Activated naive CD8-positive, alpha-beta T cell treated with anti-CD3 and anti-CD28 coated beads for 36 hours (primary cell): ENCODE results near the gene MT1B. TPM values are rescaled to one million over a fixed set of nuclear protein-coding genes. Genes with fewer than 3 reads are reported as not detected.

Experiments used
- DNase-seq: peaks from one replicate; pipeline ENCODE4 v3.0.0; 2021
- H3K27ac Mint-ChIP-seq: one replicate; pipeline ENCODE4 v1.8.0; 2022; ENCODE audit warnings: mild to moderate bottlenecking, moderate library complexity, mixed read lengths
- H3K27me3 Mint-ChIP-seq: one replicate; pipeline ENCODE4 v1.8.0; 2022; ENCODE audit warnings: mild to moderate bottlenecking, mixed read lengths
- H3K36me3 Mint-ChIP-seq: one replicate; pipeline ENCODE4 v1.8.0; 2021; ENCODE audit warnings: mild to moderate bottlenecking, mixed read lengths
- H3K4me1 Mint-ChIP-seq: one replicate; pipeline ENCODE4 v1.8.0; 2021; ENCODE audit warnings: mixed read lengths
- H3K4me3 Mint-ChIP-seq: one replicate; pipeline ENCODE4 v1.8.0; 2022; ENCODE audit warnings: mild to moderate bottlenecking, moderate library complexity, mixed read lengths
- H3K9me3 Mint-ChIP-seq: one replicate; pipeline ENCODE4 v1.8.0; 2022; ENCODE audit warnings: mixed read lengths
- total RNA-seq, 2 experiments: library from RNA; stranded (reverse); gene quantifications; one replicate each; pipeline ENCODE4 v1.2.3, GENCODE V29; 2021

MT1B gene
- total RNA-seq, result not detected

GRCh38 chr16:56651586-56651985 lies at the start of gene MT1B:
Gene MT1B (plus strand): TSS chr16:56651886. CDS start chr16:56651954, 68 bp downstream.
- no peak within 1 kb of the TSS for H3K27ac Mint-ChIP-seq
- peaks cover 16% of the 10 kb centered on the region for H3K27me3 Mint-ChIP-seq
- no peaks in the 10 kb centered on the region for H3K36me3 Mint-ChIP-seq
- H3K4me1 Mint-ChIP-seq, result no peaks in the 10 kb centered on the region
- H3K4me3 Mint-ChIP-seq, result no peak within 1 kb of the TSS
- no peak for DNase-seq
- no peaks in the 10 kb centered on the region for H3K9me3 Mint-ChIP-seq

- no peaks in the 10 kb centered on the region for H3K9me3 Mint-ChIP-seq
- peaks cover 3% of the 10 kb centered on the region for H3K36me3 Mint-ChIP-seq
Observed at GRCh38 chr16:56603589-56603988, 48.1 kb upstream of the MT1B start.

GRCh38 chr16:56604966-56605365 lies 46.7 kb upstream of the MT1B start:
- H3K4me3 Mint-ChIP-seq, result no peak overlapping the region
- no peak overlapping the region for H3K27ac Mint-ChIP-seq

More at GRCh38 chr16:56603589-56603988, 48.1 kb upstream of the MT1B start:
- H3K27me3 Mint-ChIP-seq, result peaks cover 3% of the 10 kb centered on the region
- H3K4me1 Mint-ChIP-seq, result peaks cover 26% of the 10 kb centered on the region
- H3K4me3 Mint-ChIP-seq, result no peak overlapping the region
- DNase-seq, result no peak
- H3K27ac Mint-ChIP-seq, result no peak overlapping the region

GRCh38 chr16:56605475-56605874 lies 46.2 kb upstream of the MT1B start:
- no peaks in the 10 kb centered on the region for H3K9me3 Mint-ChIP-seq
- no peak overlapping the region for H3K27ac Mint-ChIP-seq
- peaks cover 2% of the 10 kb centered on the region for H3K27me3 Mint-ChIP-seq
- peaks cover 36% of the 10 kb centered on the region for H3K4me1 Mint-ChIP-seq
- H3K36me3 Mint-ChIP-seq, result peaks cover 4% of the 10 kb centered on the region
- DNase-seq, result no peak
- H3K4me3 Mint-ChIP-seq, result no peak overlapping the region

More at GRCh38 chr16:56604966-56605365, 46.7 kb upstream of the MT1B start:
- DNase-seq, result no peak
- no peaks in the 10 kb centered on the region for H3K9me3 Mint-ChIP-seq
- H3K4me1 Mint-ChIP-seq, result peaks cover 33% of the 10 kb centered on the region
- H3K36me3 Mint-ChIP-seq, result peaks cover 4% of the 10 kb centered on the region
- H3K27me3 Mint-ChIP-seq, result peaks cover 3% of the 10 kb centered on the region

- Mint-ChIP-seq H3K4me1 (peaks cover 41% of the 10 kb centered on the region), H3K27me3 (no peaks in the 10 kb centered on the region), H3K9me3 (no peaks in the 10 kb centered on the region), H3K36me3 (peaks cover 4% of the 10 kb centered on the region), H3K4me3 (no peak overlapping the region), H3K27ac (no peak overlapping the region)
- no peak for DNase-seq
Observed at GRCh38 chr16:56606071-56606475, 45.6 kb upstream of the MT1B start.

GRCh38 chr16:56606476-56607108 lies 45.1 kb upstream of the MT1B start:
- H3K9me3 Mint-ChIP-seq, result no peaks in the 10 kb centered on the region
- peaks cover 4% of the 10 kb centered on the region for H3K36me3 Mint-ChIP-seq
- H3K4me3 Mint-ChIP-seq, result peak overlapping the region; percentile 42
- peak overlapping the region; percentile 81 for H3K27ac Mint-ChIP-seq
- peaks cover 46% of the 10 kb centered on the region for H3K4me1 Mint-ChIP-seq
- no peak for DNase-seq
- no peaks in the 10 kb centered on the region for H3K27me3 Mint-ChIP-seq

- DNase-seq, result peak; percentile 21
- peak overlapping the region; percentile 81 for H3K27ac Mint-ChIP-seq
- peak overlapping the region; percentile 42 for H3K4me3 Mint-ChIP-seq
- peaks cover 51% of the 10 kb centered on the region for H3K4me1 Mint-ChIP-seq
- H3K9me3 Mint-ChIP-seq, result no peaks in the 10 kb centered on the region
- no peaks in the 10 kb centered on the region for H3K27me3 Mint-ChIP-seq
- peaks cover 4% of the 10 kb centered on the region for H3K36me3 Mint-ChIP-seq
Observed at GRCh38 chr16:56607109-56607618, 44.5 kb upstream of the MT1B start.

GRCh38 chr16:56607675-56608042 lies 44.0 kb upstream of the MT1B start:
- peaks cover 4% of the 10 kb centered on the region for H3K36me3 Mint-ChIP-seq
- no peaks in the 10 kb centered on the region for H3K27me3 Mint-ChIP-seq
- H3K9me3 Mint-ChIP-seq, result no peaks in the 10 kb centered on the region
- no peak for DNase-seq
- H3K4me3 Mint-ChIP-seq, result peak overlapping the region; percentile 52
- peaks cover 56% of the 10 kb centered on the region for H3K4me1 Mint-ChIP-seq
- peak overlapping the region; percentile 81 for H3K27ac Mint-ChIP-seq

- Mint-ChIP-seq H3K4me3 (peak within 1 kb of the TSS; percentile 95), H3K27me3 (no peaks in the 10 kb centered on the region), H3K36me3 (peaks cover 4% of the 10 kb centered on the region), H3K27ac (peak within 1 kb of the TSS; percentile 95), H3K4me1 (peaks cover 58% of the 10 kb centered on the region), H3K9me3 (no peaks in the 10 kb centered on the region)
- DNase-seq, result peak; percentile 95
Observed at GRCh38 chr16:56608043-56608875, 43.4 kb upstream of the MT1B start, which contains the start of gene MT2A. Gene MT2A (plus strand): TSS chr16:56608584. CDS start chr16:56608656, 72 bp downstream.

GRCh38 chr16:56608876-56609462 lies 42.7 kb upstream of the MT1B start:
- H3K27ac Mint-ChIP-seq, result peak overlapping the region; percentile 95
- H3K4me1 Mint-ChIP-seq, result peaks cover 63% of the 10 kb centered on the region
- no peaks in the 10 kb centered on the region for H3K9me3 Mint-ChIP-seq
- H3K27me3 Mint-ChIP-seq, result no peaks in the 10 kb centered on the region
- peaks cover 7% of the 10 kb centered on the region for H3K36me3 Mint-ChIP-seq
- peak overlapping the region; percentile 95 for H3K4me3 Mint-ChIP-seq
- DNase-seq, result no peak

- DNase-seq, result peak; percentile 79
- Mint-ChIP-seq H3K27ac (peak overlapping the region; percentile 95), H3K36me3 (peaks cover 7% of the 10 kb centered on the region), H3K27me3 (no peaks in the 10 kb centered on the region), H3K4me3 (peak overlapping the region; percentile 95), H3K9me3 (no peaks in the 10 kb centered on the region), H3K4me1 (peaks cover 68% of the 10 kb centered on the region)
Observed at GRCh38 chr16:56609463-56609921, 42.2 kb upstream of the MT1B start.

GRCh38 chr16:56610017-56610608 lies 41.6 kb upstream of the MT1B start:
- H3K27me3 Mint-ChIP-seq, result no peaks in the 10 kb centered on the region
- peak; percentile 80 for DNase-seq
- H3K9me3 Mint-ChIP-seq, result no peaks in the 10 kb centered on the region
- peaks cover 75% of the 10 kb centered on the region for H3K4me1 Mint-ChIP-seq
- H3K27ac Mint-ChIP-seq, result peak overlapping the region; percentile 95
- H3K4me3 Mint-ChIP-seq, result peak overlapping the region; percentile 95
- peaks cover 7% of the 10 kb centered on the region for H3K36me3 Mint-ChIP-seq

GRCh38 chr16:56610609-56611111 lies 41.0 kb upstream of the MT1B start:
- H3K4me1 Mint-ChIP-seq, result peaks cover 77% of the 10 kb centered on the region
- H3K27ac Mint-ChIP-seq, result peak overlapping the region; percentile 95
- no peaks in the 10 kb centered on the region for H3K27me3 Mint-ChIP-seq
- H3K4me3 Mint-ChIP-seq, result peak overlapping the region; percentile 49
- H3K9me3 Mint-ChIP-seq, result no peaks in the 10 kb centered on the region
- DNase-seq, result no peak
- H3K36me3 Mint-ChIP-seq, result peaks cover 7% of the 10 kb centered on the region

GRCh38 chr16:56611281-56611833 lies 40.3 kb upstream of the MT1B start:
- H3K4me3 Mint-ChIP-seq, result no peak overlapping the region
- no peak for DNase-seq
- no peaks in the 10 kb centered on the region for H3K9me3 Mint-ChIP-seq
- peaks cover 7% of the 10 kb centered on the region for H3K36me3 Mint-ChIP-seq
- H3K27ac Mint-ChIP-seq, result peak overlapping the region; percentile 95
- peaks cover 75% of the 10 kb centered on the region for H3K4me1 Mint-ChIP-seq
- no peaks in the 10 kb centered on the region for H3K27me3 Mint-ChIP-seq
